ENCODE results near the gene FTH1.

Gene FTH1

GRCh38 chr11:61947486-61948210 is 19.8 kb downstream of the FTH1 start:
- DNase-seq: peak; percentile 56 to 58

GRCh38 chr11:61946894-61947293 is 20.5 kb downstream of the FTH1 start:
- no peak for DNase-seq

DNA sequence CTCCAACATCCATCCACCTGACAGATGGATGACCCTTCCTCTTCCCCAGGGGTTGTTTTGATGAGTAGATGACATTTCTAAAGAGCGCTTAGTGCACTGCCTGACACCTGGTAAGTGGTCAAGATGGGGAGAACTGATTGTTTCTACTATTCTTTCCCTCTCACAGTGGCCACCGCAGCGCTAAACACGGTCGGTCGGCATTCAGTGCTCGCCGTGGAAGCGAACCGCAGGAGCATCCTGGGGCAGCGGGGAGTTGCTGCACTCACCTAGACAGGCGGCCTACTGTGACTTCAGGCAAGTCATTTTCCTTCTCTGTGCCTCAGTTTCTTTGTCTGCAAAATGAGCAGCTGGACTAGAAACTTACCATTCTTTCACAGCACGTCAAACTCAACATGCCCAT is 22.2 kb downstream of the FTH1 start:
- DNase-seq: no peak

GRCh38 chr11:61940466-61940865 is 27.0 kb downstream of the FTH1 start:
- DNase-seq: no peak

- no peak for DNase-seq
Measured at GRCh38 chr11:61935861-61936260, 31.6 kb downstream of the FTH1 start.

DNA sequence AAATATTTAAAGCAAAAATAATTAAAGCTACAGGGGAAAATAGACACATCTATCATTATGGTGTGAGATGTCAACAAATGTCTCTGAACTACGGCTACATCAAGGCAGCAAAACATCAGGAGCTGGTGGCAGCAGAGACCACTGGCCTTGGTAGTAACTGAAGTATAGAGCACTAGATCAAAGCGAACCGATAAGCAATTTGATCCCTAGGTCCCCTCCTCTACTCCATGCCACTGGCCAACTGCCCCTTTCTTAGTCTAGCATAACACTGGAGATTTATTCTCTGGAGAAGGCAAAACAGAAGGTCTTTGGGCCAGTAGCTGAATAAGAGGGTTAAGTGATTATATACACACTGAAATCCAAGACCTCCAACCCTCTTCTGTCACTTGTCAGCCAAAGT is 36.5 kb downstream of the FTH1 start:
- DNase-seq: no peak

- DNase-seq: no peak
Measured at GRCh38 chr11:61928606-61929005, 38.8 kb downstream of the FTH1 start.

GRCh38 chr11:61927501-61927900 is 39.9 kb downstream of the FTH1 start:
- DNase-seq: no peak

GRCh38 chr11:61926235-61926634 is 41.2 kb downstream of the FTH1 start:
- DNase-seq: no peak

DNA sequence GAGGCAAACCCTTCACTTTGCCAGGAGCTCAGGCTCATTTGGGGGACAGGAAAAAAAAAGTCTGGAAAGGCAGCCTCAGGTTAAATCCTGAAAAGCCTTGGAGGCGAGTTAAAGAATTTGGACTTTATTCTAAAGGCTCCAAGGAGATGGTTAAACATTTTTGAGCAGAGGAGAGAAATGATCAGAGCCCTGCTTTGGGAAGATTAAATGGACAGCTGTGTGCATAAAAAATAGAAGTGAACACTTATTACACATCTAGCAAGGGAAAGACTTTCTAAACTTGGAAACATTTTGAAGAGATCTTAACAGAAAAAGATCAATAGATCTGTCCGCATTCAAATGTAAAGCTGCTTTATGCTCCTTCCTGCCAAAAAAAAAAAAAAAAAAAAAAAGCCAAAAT is 41.7 kb downstream of the FTH1 start:
- no peak for DNase-seq

GRCh38 chr11:61924064-61924455 is 43.4 kb downstream of the FTH1 start:
- DNase-seq: no peak

- no peak for DNase-seq
Measured at GRCh38 chr11:61923166-61924063, 44.0 kb downstream of the FTH1 start.

DNA sequence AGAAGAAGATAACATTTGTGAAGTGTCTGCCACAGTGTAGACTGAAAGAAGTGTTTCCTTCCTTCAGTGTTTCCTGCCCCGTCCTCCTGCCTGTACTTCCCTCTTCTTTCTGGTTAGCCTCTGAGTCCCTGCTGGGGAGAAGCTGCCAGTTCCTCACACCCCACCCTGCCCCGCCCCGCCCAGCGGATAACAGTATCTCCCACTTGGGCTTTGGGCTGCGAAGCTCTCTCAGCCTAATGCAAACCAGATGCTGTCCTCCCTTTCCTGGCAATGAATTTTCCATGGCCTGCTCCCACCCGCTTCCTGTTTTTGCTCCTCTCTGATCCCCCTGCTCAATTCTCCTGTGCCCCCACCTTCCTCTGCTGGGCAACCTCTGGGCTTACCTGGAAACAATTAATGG is 44.9 kb downstream of the FTH1 start:
- DNase-seq: no peak

GRCh38 chr11:61921446-61921845 is 46.0 kb downstream of the FTH1 start:
- DNase-seq: no peak

GRCh38 chr11:61919705-61920631 is 47.5 kb downstream of the FTH1 start:
- DNase-seq: no peak

DNA sequence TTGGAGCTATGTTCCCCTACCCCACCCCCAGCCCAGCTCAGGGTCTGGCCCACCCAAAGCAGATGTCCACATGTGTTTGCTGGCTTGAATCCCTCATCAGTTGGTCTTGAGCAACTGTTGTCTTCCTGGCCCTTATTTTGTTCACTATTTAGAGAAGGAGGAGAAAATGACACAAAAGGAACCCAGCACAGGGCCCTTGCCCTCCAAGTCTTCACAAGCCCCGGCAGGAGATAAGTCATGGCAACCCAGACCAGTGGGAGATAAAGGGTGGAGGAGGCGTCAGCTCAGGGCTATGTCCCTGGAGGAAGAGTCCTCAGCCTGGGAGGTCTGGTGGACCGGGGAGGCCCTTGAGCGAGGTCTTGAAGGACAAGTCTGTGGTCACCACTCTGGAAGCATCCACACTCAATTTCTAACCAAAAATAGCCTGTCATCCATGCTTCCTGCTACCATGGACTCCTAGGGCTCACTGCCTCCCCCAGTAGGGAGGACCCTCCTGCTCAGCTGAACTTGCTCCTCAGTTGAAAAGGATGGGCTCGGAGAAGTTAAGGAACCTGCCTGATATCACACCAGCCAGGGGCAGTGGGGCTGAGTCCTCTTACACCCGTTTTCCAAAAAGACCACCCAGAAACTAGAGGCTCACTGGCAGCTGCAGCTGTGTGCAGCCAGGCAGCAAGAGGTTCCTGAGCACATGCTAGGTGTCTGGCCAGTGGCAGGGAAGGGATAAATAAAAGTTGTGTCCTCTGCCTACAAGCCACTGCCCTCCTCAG is 48.3 kb downstream of the FTH1 start:
- no peak for DNase-seq

- DNase-seq: no peak
Measured at GRCh38 chr11:61918251-61918937, 49.0 kb downstream of the FTH1 start.

DNA sequence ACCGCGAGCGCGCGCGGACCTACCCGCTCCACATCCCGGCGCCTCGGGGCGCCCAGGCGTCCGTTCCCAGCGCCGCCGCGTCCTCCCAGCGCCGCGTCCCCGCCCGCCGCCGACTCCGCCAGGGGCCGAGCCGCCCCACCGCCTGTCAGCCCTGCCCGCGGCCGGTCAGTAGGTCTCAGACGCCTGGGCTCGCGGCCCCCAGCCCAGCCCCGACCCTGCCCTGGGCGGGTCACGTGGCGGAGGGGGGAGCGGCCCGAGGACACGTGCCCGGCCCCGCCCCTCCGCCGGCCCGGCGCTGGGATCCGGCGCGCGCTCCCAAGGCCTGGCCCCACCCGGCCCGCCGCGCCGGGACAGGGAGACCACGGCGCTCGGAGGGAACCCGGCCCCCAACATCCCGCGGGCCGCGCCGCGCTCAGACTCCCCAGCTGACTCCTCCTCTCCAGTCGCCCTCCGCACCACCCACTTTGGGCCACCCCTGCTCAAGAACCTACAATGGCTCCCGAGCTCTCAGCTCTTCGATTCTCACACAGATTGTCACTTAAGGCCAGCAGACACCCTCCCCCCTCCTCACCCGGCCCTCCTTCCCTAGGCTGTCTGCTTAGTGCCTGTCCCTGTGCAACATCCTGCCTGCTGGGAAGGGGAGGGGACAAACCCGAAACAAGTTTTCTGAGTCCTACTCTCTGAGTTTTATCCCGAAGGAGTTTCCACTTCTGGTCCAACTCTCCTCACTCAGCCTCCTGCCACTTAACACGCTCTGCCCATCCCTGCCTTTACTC is 49.9 kb downstream of the FTH1 start, which contains the start of gene RAB3IL1:
RAB3IL1 (minus strand) TSS at position 233 of the 776 bp plus-strand sequence; CDS start at position 34, 199 bp downstream.
- no peak for DNase-seq

DNA sequence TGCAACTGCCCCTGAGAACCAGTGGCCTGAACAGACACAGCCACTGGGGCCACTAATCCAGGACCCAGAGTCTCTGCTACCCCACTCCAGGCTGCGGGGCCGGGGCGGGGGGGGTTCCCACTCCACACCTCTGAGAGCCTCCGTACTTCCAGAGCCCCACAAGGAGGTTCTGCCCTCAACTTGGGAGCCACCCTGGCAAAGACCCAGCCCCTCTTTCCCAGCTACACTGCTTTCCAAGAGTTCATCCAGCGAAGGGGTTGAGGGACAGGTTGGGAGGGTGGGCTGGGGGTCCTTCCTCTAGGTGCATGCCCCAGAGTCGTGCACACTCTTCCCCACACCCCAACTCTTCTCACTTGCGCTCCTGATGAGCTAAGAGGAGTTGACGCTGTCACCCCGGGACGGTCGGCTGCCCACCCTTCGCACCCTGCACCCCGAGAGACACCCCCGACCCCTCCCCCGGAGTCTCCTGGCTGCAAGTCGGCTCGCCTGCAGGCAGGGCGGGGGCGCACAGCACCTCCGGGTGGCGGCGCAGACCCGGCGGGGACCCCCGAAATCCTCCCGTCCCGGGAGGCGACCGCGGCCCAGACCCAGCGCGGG is 50.6 kb downstream of the FTH1 start:
- no peak for DNase-seq

DNA sequence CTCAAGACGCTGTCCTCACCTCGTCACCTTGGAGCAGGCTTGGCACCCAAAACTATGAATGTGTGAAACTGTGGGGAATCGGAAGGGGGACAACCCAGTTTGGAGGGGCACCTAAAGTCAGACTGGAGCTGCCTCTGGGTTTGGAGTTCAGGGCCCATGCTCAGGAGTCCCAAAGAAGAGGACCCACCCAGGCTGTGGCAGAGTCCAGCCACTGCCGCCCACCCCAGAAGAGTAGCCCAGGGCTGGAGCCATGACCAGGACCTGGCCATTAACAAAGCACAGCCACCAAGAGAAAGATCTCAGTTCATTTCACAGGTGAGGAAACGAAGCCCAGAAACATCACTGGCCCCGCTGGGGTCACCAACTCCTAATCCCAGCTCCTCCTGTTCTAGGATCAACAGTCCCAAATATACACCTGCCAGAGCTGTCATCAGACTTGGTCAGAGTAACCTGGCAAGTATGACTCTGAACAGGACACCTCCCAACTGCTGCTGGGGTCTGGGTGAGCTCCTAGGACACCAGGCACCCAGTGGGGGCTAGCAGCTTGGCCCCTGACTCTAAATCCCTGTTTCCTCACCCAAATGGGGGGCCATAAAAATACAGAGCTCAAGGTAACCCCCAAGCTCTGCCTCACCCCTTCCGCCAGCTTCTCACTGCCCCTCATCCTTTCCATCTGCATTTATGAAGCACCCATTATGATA is 52.8 kb downstream of the FTH1 start:
- no peak for DNase-seq

All from activated CD4-positive, alpha-beta T cell treated with anti-CD3 and anti-CD28 coated beads, Interleukin-2, amount 50 U/mL, for 4 hours (primary cell).